Keratinocyte (primary cell): ENCODE data around the gene DNASE1L3. TPM values are rescaled to one million over a fixed set of nuclear protein-coding genes. Genes with fewer than 3 reads are reported as not detected.
"Not testable (repeated sequence)": the region's sequence is repeated elsewhere in the genome, so short reads cannot be mapped to it uniquely, and the experiment has no call there.

Experiments
- DNase-seq: peaks from one replicate; pipeline ENCODE4 v3.0.0-alpha.2; 2011; ENCODE audit warnings: low read depth, missing footprints, low spot score
- FAIRE-seq: peaks from 2 replicates; lab custom pipeline; 2011; peaks lifted over from hg19 to GRCh38; lab: Jason Lieb, UNC
- H2AFZ ChIP-seq: 2 replicates; pipeline ENCODE4 v1.6.0; 2012; ENCODE audit warnings: low read length, control low read depth, inconsistent platforms; ENCODE audit not compliant: control insufficient read depth
- H3K27ac ChIP-seq: 2 replicates; pipeline ENCODE4 v1.5.1; 2011; ENCODE audit warnings: low read length; ENCODE audit not compliant: control insufficient read depth, insufficient read depth
- H3K27me3 ChIP-seq: 3 replicates; pipeline ENCODE4 v1.6.0; 2011; ENCODE audit warnings: low read length; ENCODE audit not compliant: control insufficient read depth, insufficient read depth; ENCODE audit errors: extremely low read depth
- H3K36me3 ChIP-seq, 2 experiments: 2 replicates in 1 of 2; 3 replicates in 1 of 2; pipeline ENCODE4 v1.5.1; 2011; ENCODE audit warnings: low read length in 2 of 2, mild to moderate bottlenecking in 1 of 2; ENCODE audit not compliant: control insufficient read depth in 2 of 2, insufficient read depth in 2 of 2; ENCODE audit errors: extremely low read depth in 1 of 2
- H3K4me1 ChIP-seq: 3 replicates; pipeline ENCODE4 v1.5.1; 2011; ENCODE audit warnings: low read length; ENCODE audit not compliant: control insufficient read depth, insufficient read depth; ENCODE audit errors: extremely low read depth
- H3K4me2 ChIP-seq: 3 replicates; pipeline ENCODE4 v1.6.0; 2011; ENCODE audit warnings: low read depth, low read length; ENCODE audit not compliant: control insufficient read depth, insufficient read depth; ENCODE audit errors: extremely low read depth
- H3K4me3 ChIP-seq, 3 experiments: fragments of 200-600 bp in 1 of 3; sonication (generic) in 1 of 3; 2 replicates in 2 of 3; 3 replicates in 1 of 3; pipeline ENCODE4 v1.5.1; 2011 to 2016; ENCODE audit warnings: low read length in 3 of 3, mild to moderate bottlenecking in 3 of 3, control low read depth in 2 of 3, inconsistent platforms in 1 of 3, low read depth in 1 of 3, mixed read lengths in 1 of 3, mixed run types in 1 of 3, moderate library complexity in 1 of 3; ENCODE audit not compliant: control insufficient read depth in 2 of 3, insufficient read depth in 2 of 3; ENCODE audit errors: extremely low read depth in 1 of 3
- H3K79me2 ChIP-seq: 2 replicates; pipeline ENCODE4 v1.6.0; 2012; ENCODE audit warnings: low read length; ENCODE audit not compliant: control insufficient read depth, insufficient read depth
- H3K9ac ChIP-seq: 3 replicates; pipeline ENCODE4 v1.6.0; 2011; ENCODE audit warnings: low read length; ENCODE audit not compliant: control insufficient read depth, insufficient read depth; ENCODE audit errors: extremely low read depth
- H3K9me1 ChIP-seq: 3 replicates; pipeline ENCODE4 v1.6.0; 2011; ENCODE audit warnings: low read length; ENCODE audit not compliant: control insufficient read depth, insufficient read depth; ENCODE audit errors: extremely low read depth
- H3K9me3 ChIP-seq: 2 replicates; pipeline ENCODE4 v1.5.1; 2012; ENCODE audit warnings: low read depth, low read length; ENCODE audit not compliant: control insufficient read depth
- H4K20me1 ChIP-seq: 3 replicates; pipeline ENCODE4 v1.6.0; 2011; ENCODE audit warnings: low read length; ENCODE audit not compliant: control insufficient read depth, insufficient read depth; ENCODE audit errors: extremely low read depth
- EZH2 ChIP-seq: IDR thresholded peaks from one replicate; pipeline ENCODE4 v1.6.1; 2012; ENCODE audit warnings: inconsistent platforms, mild to moderate bottlenecking, low read length, moderate library complexity
- dilution Hi-C: fragments of 300-500 bp; cut with MboI; formaldehyde crosslinking; loops from one replicate; pipeline ENCODE4 v1.7.0; 2020; ENCODE audit warnings: low sequenced_read_pairs; ENCODE audit not compliant: extremely low pct_ligation_motif_present
- polyA plus RNA-seq, 5 experiments: library from polyadenylated mRNA; depleted of rRNA in 3 of 5; stranded (reverse) in 3 of 5; stranded (forward) in 1 of 5; unstranded in 1 of 5; fragments of >200 nt; gene quantifications; 1 replicate in 1 of 5; 2 replicates in 3 of 5; 3 replicates in 1 of 5; pipeline versions ENCODE4 v1.2.1 to v1.2.3, GENCODE V29; 2011 to 2012; ENCODE audit warnings: missing spikeins in 2 of 5, low read depth in 1 of 5, low replicate concordance in 1 of 5
- TF ChIP-seq, protein P1 (sequence below), 3 experiments: IDR thresholded peaks in 1 of 3; conservative IDR thresholded peaks in 1 of 3; optimal IDR thresholded peaks in 1 of 3; 2 replicates in 2 of 3; 3 replicates in 1 of 3; pipeline versions ENCODE3 to v1.5.1; 2011; ENCODE audit warnings: low read length in 3 of 3, mild to moderate bottlenecking in 3 of 3, moderate library complexity in 2 of 3, control low read depth in 1 of 3, inconsistent platforms in 1 of 3; ENCODE audit not compliant: insufficient read depth in 2 of 3; ENCODE audit errors: extremely low read depth in 1 of 3

DNASE1L3 gene
- polyA plus RNA-seq, 1 donor (not counting 4 experiments of a cell fraction or from before 2014, with no cell fraction given): 1.9 TPM

DNA sequence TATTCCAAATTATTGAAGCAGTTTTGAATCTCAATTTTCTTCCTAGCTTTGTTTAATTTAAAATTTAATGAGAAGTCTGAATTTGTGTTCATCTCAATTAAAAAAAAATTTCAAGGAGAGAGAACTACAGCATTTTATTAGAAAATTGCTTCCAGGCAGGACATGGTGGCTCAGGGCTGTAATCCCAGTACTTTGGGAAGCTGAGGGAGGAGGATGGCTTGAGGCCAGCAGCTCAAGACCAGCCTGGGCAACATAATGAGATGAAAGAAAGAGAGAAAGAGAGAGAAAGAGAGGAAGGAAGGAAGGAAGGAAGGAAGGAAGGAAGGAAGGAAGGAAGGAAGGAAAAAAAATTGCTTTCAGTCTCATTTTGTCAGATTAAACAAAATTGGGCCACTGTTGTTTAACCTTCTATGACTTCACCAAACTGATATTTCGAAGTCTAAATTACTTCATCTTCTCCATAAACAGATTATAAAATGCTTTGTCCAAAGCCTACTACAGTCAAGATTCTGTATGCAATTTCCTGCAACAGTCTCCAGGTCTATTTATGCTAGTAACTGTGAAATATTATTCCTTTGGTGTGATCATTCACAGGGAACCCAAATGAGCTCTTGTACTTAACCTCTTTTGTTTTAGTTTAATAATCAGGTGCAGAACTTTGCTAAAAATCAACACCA lies 20.2 kb upstream of the DNASE1L3 start:
- Histone ChIP-seq H3K27ac (no peak overlapping the region), H3K4me3 (no peak overlapping the region), H3K79me2 (no peaks in the 10 kb centered on the region), H3K4me2 (no peak overlapping the region), H4K20me1 (no peaks in the 10 kb centered on the region), H3K9me1 (no peaks in the 10 kb centered on the region), H3K9ac (no peak overlapping the region), H3K36me3 (no peaks in the 10 kb centered on the region), H3K9me3 (no peaks in the 10 kb centered on the region), H3K27me3 (no peaks in the 10 kb centered on the region), H3K4me1 (peaks cover 11% of the 10 kb centered on the region), H2AFZ (no peak overlapping the region)
- dilution Hi-C loops: no loop called here
- TF ChIP-seq, protein P1, sequence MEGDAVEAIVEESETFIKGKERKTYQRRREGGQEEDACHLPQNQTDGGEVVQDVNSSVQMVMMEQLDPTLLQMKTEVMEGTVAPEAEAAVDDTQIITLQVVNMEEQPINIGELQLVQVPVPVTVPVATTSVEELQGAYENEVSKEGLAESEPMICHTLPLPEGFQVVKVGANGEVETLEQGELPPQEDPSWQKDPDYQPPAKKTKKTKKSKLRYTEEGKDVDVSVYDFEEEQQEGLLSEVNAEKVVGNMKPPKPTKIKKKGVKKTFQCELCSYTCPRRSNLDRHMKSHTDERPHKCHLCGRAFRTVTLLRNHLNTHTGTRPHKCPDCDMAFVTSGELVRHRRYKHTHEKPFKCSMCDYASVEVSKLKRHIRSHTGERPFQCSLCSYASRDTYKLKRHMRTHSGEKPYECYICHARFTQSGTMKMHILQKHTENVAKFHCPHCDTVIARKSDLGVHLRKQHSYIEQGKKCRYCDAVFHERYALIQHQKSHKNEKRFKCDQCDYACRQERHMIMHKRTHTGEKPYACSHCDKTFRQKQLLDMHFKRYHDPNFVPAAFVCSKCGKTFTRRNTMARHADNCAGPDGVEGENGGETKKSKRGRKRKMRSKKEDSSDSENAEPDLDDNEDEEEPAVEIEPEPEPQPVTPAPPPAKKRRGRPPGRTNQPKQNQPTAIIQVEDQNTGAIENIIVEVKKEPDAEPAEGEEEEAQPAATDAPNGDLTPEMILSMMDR (optimal IDR thresholded peaks at IDR 0.05 in 1 of 3, IDR thresholded peaks at IDR 0.05 in 1 of 3, conservative IDR thresholded peaks at IDR 0.05 in 1 of 3; ENCODE audit: extremely low read depth in 1 of 3, insufficient read depth in 2 of 3, low read length in 3 of 3): no peak
- TF ChIP-seq EZH2: no peak
- FAIRE-seq: peak; percentile 13
- DNase-seq: no peak

DNA sequence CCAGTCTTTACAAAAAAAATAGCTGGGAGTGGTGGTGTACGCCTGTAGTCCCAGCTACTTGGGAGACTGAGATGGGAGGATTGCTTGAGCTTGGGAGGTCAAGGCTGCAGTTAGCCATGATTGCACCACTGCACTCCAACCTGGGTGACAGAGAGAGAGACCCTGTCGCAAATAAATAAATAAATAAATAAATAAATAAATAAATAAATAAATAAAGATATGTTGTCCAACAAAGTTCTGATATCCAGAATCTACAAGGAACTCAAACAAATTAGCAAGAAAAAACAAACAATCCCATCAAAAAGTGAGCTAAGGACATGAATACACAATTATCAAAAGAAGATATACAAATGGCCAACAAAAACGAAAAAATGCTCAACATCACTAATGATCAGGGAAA lies 17.2 kb upstream of the DNASE1L3 start:
- H3K36me3 ChIP-seq, dilution Hi-C loops, H3K79me2 ChIP-seq, H2AFZ ChIP-seq, FAIRE-seq, H3K4me1 ChIP-seq, H3K9ac ChIP-seq, H3K27me3 ChIP-seq, H3K9me3 ChIP-seq, H3K4me3 ChIP-seq, H3K27ac ChIP-seq, H3K4me2 ChIP-seq, H3K9me1 ChIP-seq, H4K20me1 ChIP-seq, DNase-seq: not testable (repeated sequence)

DNA sequence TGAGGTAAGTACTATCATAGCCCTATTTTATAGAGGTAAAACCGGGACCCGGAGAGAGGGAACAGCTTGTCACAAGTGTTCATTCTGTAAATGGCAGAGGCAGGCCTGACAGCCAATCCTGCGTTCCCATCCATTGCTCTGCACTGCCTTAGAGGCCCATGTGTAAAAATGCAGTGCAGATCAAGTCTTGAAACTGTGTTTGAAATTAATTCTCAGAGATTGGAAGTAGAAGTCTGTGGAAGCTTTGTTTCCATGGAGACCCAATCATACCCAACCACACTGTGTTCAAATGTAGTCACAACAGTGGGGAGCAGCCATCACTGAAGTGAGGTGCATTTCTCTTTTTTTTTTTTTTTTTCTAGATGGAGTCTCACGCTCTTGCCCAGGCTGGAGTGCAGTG lies 13.1 kb upstream of the DNASE1L3 start:
- H3K27me3 ChIP-seq: no peaks in the 10 kb centered on the region
- no peak overlapping the region for H3K4me3 ChIP-seq

More for the DNA sequence above, 13.1 kb upstream of the DNASE1L3 start:
- H3K79me2 ChIP-seq: no peaks in the 10 kb centered on the region
- no peaks in the 10 kb centered on the region for H3K9me3 ChIP-seq
- dilution Hi-C loops: no loop called here
- H3K27ac ChIP-seq: no peak overlapping the region
- no peaks in the 10 kb centered on the region for H3K36me3 ChIP-seq
- no peak for DNase-seq
- peaks cover 11% of the 10 kb centered on the region for H3K4me1 ChIP-seq
- H3K9ac ChIP-seq: no peak overlapping the region
- no peak for FAIRE-seq
- TF ChIP-seq EZH2: no peak
- TF ChIP-seq, protein P1 (optimal IDR thresholded peaks at IDR 0.05 in 1 of 3, IDR thresholded peaks at IDR 0.05 in 1 of 3, conservative IDR thresholded peaks at IDR 0.05 in 1 of 3; ENCODE audit: extremely low read depth in 1 of 3, insufficient read depth in 2 of 3, low read length in 3 of 3): no peak
- no peak overlapping the region for H2AFZ ChIP-seq
- no peaks in the 10 kb centered on the region for H4K20me1 ChIP-seq
- no peak overlapping the region for H3K4me2 ChIP-seq
- H3K9me1 ChIP-seq: peaks cover 2% of the 10 kb centered on the region
